ENCODE data around the gene AP5B1.

The AP5B1 gene

GRCh38 chr11:65787649-65788622, 7.2 kb upstream of the AP5B1 start:
- H3K9ac ChIP-seq (ENCODE audit: low read length), result peak overlapping the region; percentile 65
- no peak overlapping the region for H3K27ac ChIP-seq (ENCODE audit: low read depth, low read length)
- peak overlapping the region; percentile 44 for H2BK5ac ChIP-seq (ENCODE audit: low read depth, low read length, poor library complexity)
- peak overlapping the region; percentile 69 for H3K4me3 ChIP-seq (ENCODE audit: low read depth, low read length)
- peak overlapping the region; percentile 23 for H2BK12ac ChIP-seq (ENCODE audit: low read length)
- peaks cover 15% of the 10 kb centered on the region for H3K27me3 ChIP-seq (ENCODE audit: insufficient read depth, low read length)
- H3K4ac ChIP-seq (ENCODE audit: low read depth, low read length), result peak overlapping the region; percentile 90
- peak overlapping the region; percentile 75 for H3K14ac ChIP-seq (ENCODE audit: low read length)
- peak overlapping the region; percentile 59 for H2BK120ac ChIP-seq (ENCODE audit: insufficient read depth, low read length, poor library complexity)
- H4K91ac ChIP-seq (ENCODE audit: low read depth, low read length), result peak overlapping the region; percentile 45
- peak overlapping the region; percentile 45 for H2AK5ac ChIP-seq (ENCODE audit: low read length)
- whole genome bisulfite sequencing (ENCODE audit: extremely low coverage, insufficient coverage, insufficient read length), result no CpG with 5 or more reads among the region's 64 CpGs
- peak overlapping the region; percentile 85 for H3K18ac ChIP-seq (ENCODE audit: low read length)
- H3K9me3 ChIP-seq (ENCODE audit: insufficient read depth, low read depth, low read length), result peaks cover 7% of the 10 kb centered on the region
- peak overlapping the region; percentile 21 for H3K23ac ChIP-seq (ENCODE audit: low read length)
- H4K8ac ChIP-seq (ENCODE audit: low read depth, low read length), result peak overlapping the region; percentile 68
- peaks cover 22 to 41% of the 10 kb centered on the region in 2 experiments for H3K4me1 ChIP-seq (ENCODE audit: control insufficient read depth in 1 of 2, insufficient read depth in 2 of 2, low read length in 2 of 2)
- no peak for DNase-seq
- peak overlapping the region; percentile 43 for H2AFZ ChIP-seq (ENCODE audit: insufficient read depth, low read length, poor library complexity)
- H3K79me1 ChIP-seq (ENCODE audit: low read length), result peaks cover 28% of the 10 kb centered on the region
- peaks cover 19% of the 10 kb centered on the region for H3K79me2 ChIP-seq (ENCODE audit: control insufficient read depth, insufficient read depth, low read length, poor library complexity)
- H4K12ac ChIP-seq (ENCODE audit: low read depth, low read length), result no peak overlapping the region
- peaks cover 11 to 14% of the 10 kb centered on the region in 2 experiments for H3K36me3 ChIP-seq (ENCODE audit: control insufficient read depth in 1 of 2, insufficient read depth in 2 of 2, low read length in 2 of 2)
- H3K4me2 ChIP-seq (ENCODE audit: low read length), result peak overlapping the region; percentile 68

DNA sequence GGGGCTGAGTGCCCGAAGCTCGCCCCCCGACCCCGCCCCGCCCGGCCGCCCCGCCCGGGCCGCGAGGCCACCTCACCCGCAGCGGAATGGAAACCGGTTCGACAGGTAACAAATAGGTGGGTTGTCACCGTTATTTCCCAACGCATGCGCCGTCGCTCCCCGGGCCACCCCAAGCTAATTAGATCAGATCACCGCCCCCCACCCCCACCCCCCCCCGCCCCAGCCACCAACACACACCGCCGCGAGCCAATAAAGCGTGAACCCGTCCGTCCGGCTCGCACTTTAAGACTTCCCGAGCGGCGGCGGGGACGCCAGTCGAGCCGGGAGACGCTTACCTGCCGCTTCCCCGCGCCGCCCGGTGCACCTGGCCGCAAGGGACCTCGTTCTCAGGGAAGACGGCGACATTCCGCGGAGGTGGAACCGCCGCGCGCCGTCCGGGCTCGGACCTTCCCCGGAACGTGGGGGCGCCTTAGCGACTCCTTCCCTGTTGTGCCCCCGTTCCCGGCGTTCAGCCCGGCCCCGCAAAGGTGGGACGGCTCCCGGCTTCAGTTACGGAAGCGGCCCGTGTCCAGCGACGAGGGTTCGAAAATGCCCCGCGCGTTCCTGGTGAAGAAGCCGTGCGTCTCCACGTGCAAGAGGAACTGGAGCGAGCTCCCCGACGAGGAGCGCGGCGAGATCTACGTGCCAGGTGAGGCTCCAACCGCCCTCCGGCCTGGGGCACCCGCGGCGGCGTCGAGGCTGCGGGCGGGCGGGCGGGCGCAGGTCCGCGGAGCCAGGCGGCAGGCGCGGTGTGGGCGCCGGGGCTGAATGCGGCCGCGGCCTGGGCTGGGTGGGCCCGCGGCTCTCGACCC, 6.2 kb upstream of the AP5B1 start, which contains the start of gene OVOL1:
OVOL1 (plus strand) TSS at position 278 of the 851 bp plus-strand sequence; CDS start at position 589, 311 bp downstream.
- Histone ChIP-seq H2AK5ac (ENCODE audit: low read length) (peak within 1 kb of the TSS; percentile 69), H3K9ac (ENCODE audit: low read length) (peak within 1 kb of the TSS; percentile 65), H3K4me2 (ENCODE audit: low read length) (peak within 1 kb of the TSS; percentile 78), H4K12ac (ENCODE audit: low read depth, low read length) (peak within 1 kb of the TSS; percentile 60), H3K79me2 (ENCODE audit: control insufficient read depth, insufficient read depth, low read length, poor library complexity) (peaks cover 20% of the 10 kb centered on the region), H3K27ac (ENCODE audit: low read depth, low read length) (peak within 1 kb of the TSS; percentile 32), H3K79me1 (ENCODE audit: low read length) (peaks cover 37% of the 10 kb centered on the region), H3K18ac (ENCODE audit: low read length) (peak within 1 kb of the TSS; percentile 85), H2BK120ac (ENCODE audit: insufficient read depth, low read length, poor library complexity) (peak within 1 kb of the TSS; percentile 59), H3K4me3 (ENCODE audit: low read depth, low read length) (peak within 1 kb of the TSS; percentile 70), H3K4ac (ENCODE audit: low read depth, low read length) (peak within 1 kb of the TSS; percentile 90), H3K4me1 (ENCODE audit: control insufficient read depth in 1 of 2, insufficient read depth in 2 of 2, low read length in 2 of 2) (peaks cover 26 to 39% of the 10 kb centered on the region in 2 experiments), H4K91ac (ENCODE audit: low read depth, low read length) (peak within 1 kb of the TSS; percentile 73), H3K9me3 (ENCODE audit: insufficient read depth, low read depth, low read length) (peaks cover 5% of the 10 kb centered on the region), H2BK5ac (ENCODE audit: low read depth, low read length, poor library complexity) (peak within 1 kb of the TSS; percentile 44), H3K36me3 (ENCODE audit: control insufficient read depth in 1 of 2, insufficient read depth in 2 of 2, low read length in 2 of 2) (peaks cover 10 to 14% of the 10 kb centered on the region in 2 experiments), H4K8ac (ENCODE audit: low read depth, low read length) (peak within 1 kb of the TSS; percentile 68), H2AFZ (ENCODE audit: insufficient read depth, low read length, poor library complexity) (peak within 1 kb of the TSS; percentile 59), H2BK12ac (ENCODE audit: low read length) (peak within 1 kb of the TSS; percentile 90), H3K27me3 (ENCODE audit: insufficient read depth, low read length) (peaks cover 15% of the 10 kb centered on the region), H3K23ac (ENCODE audit: low read length) (no peak within 1 kb of the TSS), H3K14ac (ENCODE audit: low read length) (peak within 1 kb of the TSS; percentile 76)
- WGBS (ENCODE audit: extremely low coverage, insufficient coverage, insufficient read length), result no CpG with 5 or more reads among the region's 112 CpGs
- DNase-seq, result peak; percentile 80 to 94

- H3K4ac ChIP-seq (ENCODE audit: low read depth, low read length), result peak overlapping the region; percentile 48
- H3K27ac ChIP-seq (ENCODE audit: low read depth, low read length), result no peak overlapping the region
- peak overlapping the region; percentile 73 for H4K91ac ChIP-seq (ENCODE audit: low read depth, low read length)
- H3K23ac ChIP-seq (ENCODE audit: low read length), result no peak overlapping the region
- peaks cover 22% of the 10 kb centered on the region for H3K79me2 ChIP-seq (ENCODE audit: control insufficient read depth, insufficient read depth, low read length, poor library complexity)
- H3K79me1 ChIP-seq (ENCODE audit: low read length), result peaks cover 45% of the 10 kb centered on the region
- peak overlapping the region; percentile 69 for H2AK5ac ChIP-seq (ENCODE audit: low read length)
- peak overlapping the region; percentile 59 for H2AFZ ChIP-seq (ENCODE audit: insufficient read depth, low read length, poor library complexity)
- peaks cover 6 to 14% of the 10 kb centered on the region in 2 experiments for H3K36me3 ChIP-seq (ENCODE audit: control insufficient read depth in 1 of 2, insufficient read depth in 2 of 2, low read length in 2 of 2)
- H3K4me1 ChIP-seq (ENCODE audit: control insufficient read depth in 1 of 2, insufficient read depth in 2 of 2, low read length in 2 of 2), result peaks cover 33 to 42% of the 10 kb centered on the region in 2 experiments
- H3K9ac ChIP-seq (ENCODE audit: low read length), result no peak overlapping the region
- H3K4me3 ChIP-seq (ENCODE audit: low read depth, low read length), result peak overlapping the region; percentile 58
- H4K8ac ChIP-seq (ENCODE audit: low read depth, low read length), result peak overlapping the region; percentile 59
- H2BK120ac ChIP-seq (ENCODE audit: insufficient read depth, low read length, poor library complexity), result peak overlapping the region; percentile 56
- DNase-seq, result peak in 1 of 2 donors; percentile 60
- no CpG with 5 or more reads among the region's 74 CpGs for WGBS (ENCODE audit: extremely low coverage, insufficient coverage, insufficient read length)
- H3K27me3 ChIP-seq (ENCODE audit: insufficient read depth, low read length), result peaks cover 15% of the 10 kb centered on the region
- H2BK5ac ChIP-seq (ENCODE audit: low read depth, low read length, poor library complexity), result peak overlapping the region; percentile 29
- peak overlapping the region; percentile 90 for H2BK12ac ChIP-seq (ENCODE audit: low read length)
- H3K4me2 ChIP-seq (ENCODE audit: low read length), result peak overlapping the region; percentile 72
- H3K14ac ChIP-seq (ENCODE audit: low read length), result peak overlapping the region; percentile 68
- H3K18ac ChIP-seq (ENCODE audit: low read length), result peak overlapping the region; percentile 62
- no peak overlapping the region for H4K12ac ChIP-seq (ENCODE audit: low read depth, low read length)
- H3K9me3 ChIP-seq (ENCODE audit: insufficient read depth, low read depth, low read length), result peaks cover 7% of the 10 kb centered on the region
These were observed 5.4 kb upstream of the AP5B1 start for GRCh38 chr11:65786008-65786785.

All from trophoblast cell (in vitro differentiated cells and primary cell).